A673 (cell line): Measurements from ENCODE around the gene CBLL2. TPM values are rescaled to one million over a fixed set of nuclear protein-coding genes. Genes with fewer than 3 reads are reported as not detected.

Experiments used
- BruUV-seq: library from RNA; stranded (reverse); fragments of 400-500 nt; replicated peaks from 2 replicates; lab custom pipeline; 2021; lab: Mats Ljungman, UMichigan
- CTCF ChIA-PET: fragments of 300-600 bp; sonication (Branson Sonifier 250); formaldehyde crosslinking; loops from one replicate; lab custom pipeline; 2022; ENCODE audit warnings: antibody characterized with exemption; lab: Charles Lee
- POLR2A ChIA-PET: fragments of 300-600 bp; sonication (Branson Sonifier 250); formaldehyde crosslinking; loops from one replicate; lab custom pipeline; 2022; ENCODE audit warnings: antibody characterized with exemption; ENCODE audit not compliant: low non-redundant PET; lab: Charles Lee
- DNase-seq: peaks from one replicate; pipeline ENCODE4 v3.0.0-alpha.2; 2015; ENCODE audit warnings: low spot score
- H3K27ac ChIP-seq: fragments of 200-600 bp; sonication (generic); 2 replicates; pipeline ENCODE4 v1.5.1; 2016; ENCODE audit warnings: mixed run types, low read depth, mild to moderate bottlenecking, mixed read lengths, antibody characterized with exemption, low read length; ENCODE audit not compliant: poor library complexity, severe bottlenecking
- H3K27me3 ChIP-seq: fragments of 200-600 bp; sonication (generic); replicated peaks from 2 replicates; pipeline ENCODE4 v1.6.1; 2017; ENCODE audit warnings: mixed run types, low read depth, mild to moderate bottlenecking, mixed read lengths, antibody characterized with exemption, low read length; ENCODE audit not compliant: insufficient read depth, poor library complexity
- H3K36me3 ChIP-seq: fragments of 200-600 bp; sonication (generic); 2 replicates; pipeline ENCODE4 v1.6.1; 2016; ENCODE audit warnings: mixed run types, mild to moderate bottlenecking, mixed read lengths, antibody characterized with exemption, low read length; ENCODE audit not compliant: insufficient read depth, poor library complexity, severe bottlenecking
- H3K4me1 ChIP-seq: fragments of 200-600 bp; sonication (generic); 2 replicates; pipeline ENCODE4 v1.6.1; 2017; ENCODE audit warnings: mixed run types, mild to moderate bottlenecking, mixed read lengths, antibody characterized with exemption, low read length; ENCODE audit not compliant: insufficient read depth, poor library complexity, severe bottlenecking
- H3K4me3 ChIP-seq: fragments of 200-600 bp; sonication (generic); 2 replicates; pipeline ENCODE4 v1.5.1; 2016; ENCODE audit warnings: low read depth, mixed run types, mild to moderate bottlenecking, mixed read lengths, low read length; ENCODE audit not compliant: poor library complexity, severe bottlenecking
- H3K9me3 ChIP-seq: fragments of 200-600 bp; sonication (generic); 2 replicates; pipeline ENCODE4 v1.6.1; 2016; ENCODE audit warnings: mixed run types, low read depth, mild to moderate bottlenecking, mixed read lengths, antibody characterized with exemption, low read length; ENCODE audit not compliant: poor library complexity, severe bottlenecking
- EZH2 ChIP-seq: fragments of 200-600 bp; sonication (generic); IDR thresholded peaks from 2 replicates; pipeline ENCODE4 v1.6.1; 2017; ENCODE audit warnings: borderline replicate concordance, low read depth, mild to moderate bottlenecking, mixed read lengths, antibody characterized with exemption, low read length; ENCODE audit not compliant: poor library complexity, severe bottlenecking
- intact Hi-C: fragments of 100-400 bp; cut with micrococcal nuclease; formaldehyde crosslinking; loops from one replicate; pipeline ENCODE4 v1.10.0; 2022; ENCODE audit not compliant: unreplicated experiment
- total RNA-seq: library from RNA; stranded (reverse); gene quantifications from 2 replicates; pipeline ENCODE4 v1.2.3, GENCODE V29; 2021
- TF ChIP-seq, protein P1 (sequence below): fragments of 300-800, 200-600 bp; sonication (generic); conservative IDR thresholded peaks from 2 replicates; pipeline ENCODE4 v1.5.1; 2017; ENCODE audit warnings: low read depth, mild to moderate bottlenecking, antibody characterized with exemption, low read length, moderate library complexity, mixed read lengths

The CBLL2 gene
- total RNA-seq, 1 experiment from 2014 or later, result not detected

- Histone ChIP-seq H3K27me3 (no peaks in the 10 kb centered on the region), H3K27ac (no peak overlapping the region), H3K36me3 (no peaks in the 10 kb centered on the region), H3K9me3 (no peaks in the 10 kb centered on the region), H3K4me1 (no peaks in the 10 kb centered on the region), H3K4me3 (no peak overlapping the region)
- ChIA-PET CTCF (no interaction called here), POLR2A (no interaction called here)
- BruUV-seq, result no TSS peak
- DNase-seq, result no peak
- intact Hi-C loops, result no loop called here
- no peak for TF ChIP-seq EZH2
- TF ChIP-seq, protein P1, sequence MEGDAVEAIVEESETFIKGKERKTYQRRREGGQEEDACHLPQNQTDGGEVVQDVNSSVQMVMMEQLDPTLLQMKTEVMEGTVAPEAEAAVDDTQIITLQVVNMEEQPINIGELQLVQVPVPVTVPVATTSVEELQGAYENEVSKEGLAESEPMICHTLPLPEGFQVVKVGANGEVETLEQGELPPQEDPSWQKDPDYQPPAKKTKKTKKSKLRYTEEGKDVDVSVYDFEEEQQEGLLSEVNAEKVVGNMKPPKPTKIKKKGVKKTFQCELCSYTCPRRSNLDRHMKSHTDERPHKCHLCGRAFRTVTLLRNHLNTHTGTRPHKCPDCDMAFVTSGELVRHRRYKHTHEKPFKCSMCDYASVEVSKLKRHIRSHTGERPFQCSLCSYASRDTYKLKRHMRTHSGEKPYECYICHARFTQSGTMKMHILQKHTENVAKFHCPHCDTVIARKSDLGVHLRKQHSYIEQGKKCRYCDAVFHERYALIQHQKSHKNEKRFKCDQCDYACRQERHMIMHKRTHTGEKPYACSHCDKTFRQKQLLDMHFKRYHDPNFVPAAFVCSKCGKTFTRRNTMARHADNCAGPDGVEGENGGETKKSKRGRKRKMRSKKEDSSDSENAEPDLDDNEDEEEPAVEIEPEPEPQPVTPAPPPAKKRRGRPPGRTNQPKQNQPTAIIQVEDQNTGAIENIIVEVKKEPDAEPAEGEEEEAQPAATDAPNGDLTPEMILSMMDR, result no peak
Observed at GRCh38 chrX:22246620-22247019, 26.1 kb upstream of the CBLL2 start.

- H3K9me3 ChIP-seq, result no peaks in the 10 kb centered on the region
- H3K36me3 ChIP-seq, result no peaks in the 10 kb centered on the region
- TF ChIP-seq, protein P1, result no peak
- TF ChIP-seq EZH2, result no peak
- BruUV-seq, result no TSS peak
- ChIA-PET CTCF (no interaction called here), POLR2A (no interaction called here)
- DNase-seq, result no peak
- intact Hi-C loops, result no loop called here
- H3K4me1 ChIP-seq, result no peaks in the 10 kb centered on the region
- no peak overlapping the region for H3K27ac ChIP-seq
- H3K27me3 ChIP-seq, result no peaks in the 10 kb centered on the region
- H3K4me3 ChIP-seq, result no peak overlapping the region
Observed at GRCh38 chrX:22247169-22247568, 25.5 kb upstream of the CBLL2 start.

GRCh38 chrX:22248401-22248800 is 24.3 kb upstream of the CBLL2 start:
- Histone ChIP-seq H3K27ac (no peak overlapping the region), H3K36me3 (no peaks in the 10 kb centered on the region), H3K27me3 (no peaks in the 10 kb centered on the region), H3K4me3 (no peak overlapping the region), H3K9me3 (no peaks in the 10 kb centered on the region), H3K4me1 (no peaks in the 10 kb centered on the region)
- POLR2A ChIA-PET, result no interaction called here
- no peak for DNase-seq
- intact Hi-C loops, result no loop called here
- CTCF ChIA-PET, result no interaction called here
- no TSS peak for BruUV-seq
- no peak for TF ChIP-seq EZH2
- TF ChIP-seq, protein P1, result no peak
